Heart left ventricle (tissue), 16 donors: ENCODE measurements around the gene INHBC. TPM values are rescaled to one million over a fixed set of nuclear protein-coding genes. Genes with fewer than 3 reads are reported as not detected.

Experiments
- ATAC-seq, 4 donors: fragments of 200-7000 bp; cut with Tn5 transposase; one replicate each; pipeline ENCODE4 v1.9.1; 2020 to 2022; ENCODE audit warnings: moderate library complexity in 4 of 4, mild to moderate bottlenecking in 3 of 4, moderate number of reproducible peaks in 1 of 4
- DNase-seq, 5 donors: peaks; one replicate each; pipeline ENCODE4 v3.0.0-alpha.2; 2020
- H3K27ac ChIP-seq, 12 donors: fragments of 200-600 bp; sonication (generic) in 4 of 12; one replicate each; pipeline versions ENCODE4 v1.5.0 to v1.8.0; 2016 to 2022; ENCODE audit warnings: mild to moderate bottlenecking in 2 of 12
- H3K27me3 ChIP-seq, 9 donors: fragments of 200-600 bp; sonication (generic) in 2 of 9; one replicate each; pipeline versions ENCODE4 v1.5.1 to v1.8.0; 2016 to 2022; ENCODE audit warnings: mild to moderate bottlenecking in 3 of 9
- H3K36me3 ChIP-seq, 9 donors: fragments of 200-600 bp; sonication (generic) in 2 of 9; one replicate each; pipeline versions ENCODE4 v1.5.0 to v1.8.0; 2018 to 2022; ENCODE audit warnings: mild to moderate bottlenecking in 2 of 9
- H3K4me1 ChIP-seq, 12 donors: fragments of 200-600 bp; sonication (generic) in 4 of 12; one replicate each; pipeline versions ENCODE4 v1.5.0 to v1.8.0; 2016 to 2022; ENCODE audit warnings: mild to moderate bottlenecking in 3 of 12
- H3K4me3 ChIP-seq, 12 donors: fragments of 200-600 bp; sonication (generic) in 4 of 12; one replicate each; pipeline versions ENCODE4 v1.5.0 to v1.8.0; 2017 to 2022; ENCODE audit warnings: mild to moderate bottlenecking in 9 of 12, moderate library complexity in 4 of 12
- H3K9me3 ChIP-seq, 12 donors: fragments of 200-600 bp; sonication (generic) in 4 of 12; one replicate each; pipeline versions ENCODE4 v1.5.0 to v1.8.0; 2016 to 2022; ENCODE audit warnings: mild to moderate bottlenecking in 1 of 12
- CTCF ChIP-seq, 12 donors: fragments of 200-600 bp; sonication (generic) in 4 of 12; IDR thresholded peaks; one replicate each; pipeline versions ENCODE4 v1.5.0 to v1.8.0; 2018 to 2022; ENCODE audit warnings: antibody characterized with exemption in 12 of 12, mild to moderate bottlenecking in 5 of 12
- POLR2A ChIP-seq, 2 donors: fragments of 450-650 bp; IDR thresholded peaks; one replicate each; pipeline ENCODE4 v1.6.1; 2017; ENCODE audit warnings: antibody characterized with exemption in 2 of 2, mild to moderate bottlenecking in 2 of 2, moderate library complexity in 2 of 2
- WGBS, 4 donors: extraction: QIAGEN DNeasy Blood & Tissue Kit in 2 of 4; methylation state at CpG; one replicate each; pipeline versions ENCODE4 v1.1.5 to v1.1.7; 2013 to 2018; 5-methylcytosine and 5-hydroxymethylcytosine counted together
- intact Hi-C, 10 donors: fragments of 100-400 bp; cut with DNase I; formaldehyde crosslinking; loops; one replicate each; pipeline versions ENCODE4 v1.11.1 to v1.14.2; 2022
- polyA plus RNA-seq, 2 donors: library from polyadenylated mRNA; stranded (reverse); fragments of 200-250 nt; gene quantifications; one replicate each; pipeline ENCODE4 v1.2.3, GENCODE V29; 2013
- total RNA-seq, 9 donors: library from RNA; depleted of rRNA in 2 of 9; stranded (reverse); fragments of >200 nt in 2 of 9; fragmentation: NEBNext Ultra II Directional in 3 of 9; extraction: Animal tissue kit (Norgen Biotek cat#: 25700) in 3 of 9; gene quantifications; one replicate each; pipeline versions ENCODE4 v1.1.0 to v1.2.4, GENCODE V29; 2016 to 2023
- donor health status: ischemic (EF 13 %, LVEDD 7.1; RV severe dilation, severe dysfunction).
- donor health status: healthy with polysubstance abuse.
- donor health status: DM: no; HTN: yes; CAD: no.
- donor health status: DM: no; HTN: no; CAD: no.
- donor health status: ischemic (EF 25% LVEDD 6.9; RV normal size, moderate dysfunction).
- donor health status: ischemic (EF 25% LVEDD 5.7; RV mildly dilated, moderate dysfunction).
- donor health status: healthy.
- donor health status: DM: yes; HTN: yes; CAD: no.
- donor health status: ischemic (EF 35%, LVEDD 5.7; RV mildly dilated, moderate dysfunction).
- donor health status: nonischemic (EF 11% LVEDD 7.7; RV severe dilation, severe dysfunction).
- donor health status: DM: yes; HTN: yes; CAD: no.
- donor health status: PGD.
- donor health status: ischemic (EF 29% LVEDD 5.4; RV normal size, mild dysfunction).
- donor health status: nonischemic (EF 23%, LVEDD 6.1; RV moderate dilation, normal function).

Gene INHBC
- total and polyA plus RNA-seq, 11 donors = 0.03 to 0.27 TPM; not detected in 9

DNA sequence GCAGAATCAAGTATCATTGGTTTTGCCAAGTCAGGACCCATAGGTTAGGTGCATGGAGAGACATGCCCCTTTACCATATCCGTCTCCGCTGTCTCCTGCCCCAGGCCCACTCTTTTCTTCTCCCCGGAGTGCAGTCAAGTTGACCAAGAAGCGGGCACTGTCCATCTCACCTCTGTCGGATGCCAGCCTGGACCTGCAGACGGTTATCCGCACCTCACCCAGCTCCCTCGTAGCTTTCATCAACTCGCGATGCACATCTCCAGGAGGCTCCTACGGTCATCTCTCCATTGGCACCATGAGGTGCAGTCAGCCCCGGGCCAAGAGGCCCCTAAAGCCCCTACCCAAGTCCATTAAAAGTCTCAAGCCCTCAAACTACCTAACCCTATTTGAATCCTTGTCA lies 30.0 kb downstream of the INHBC start:
- intact Hi-C loops = loop anchor here in 2 of 10 donors (10.0 kb wide), 1 partner anchor 160 kb away; no protein-coding TSS in a partner anchor
- TF ChIP-seq POLR2A (IDR thresholded peaks at IDR 0.05) (no peak), CTCF (IDR thresholded peaks at IDR 0.05) (no peak)
- H3K4me3 ChIP-seq = no peak overlapping the region
- H3K36me3 ChIP-seq = peaks cover 0 to 14% (median 0%) of the 10 kb centered on the region in 9 donors
- peaks cover 0 to 12% (median 0%) of the 10 kb centered on the region in 9 donors for H3K27me3 ChIP-seq
- H3K4me1 ChIP-seq = peaks cover 0 to 34% (median 19%) of the 10 kb centered on the region in 12 donors
- no peak overlapping the region for H3K27ac ChIP-seq
- H3K9me3 ChIP-seq = no peaks in the 10 kb centered on the region
- 93 to 96% (median 94%) methylated on average over 12 of the region's 12 CpGs for WGBS, 4 donors
- ATAC-seq (no peak), DNase-seq (no peak)

GRCh38 chr12:57465030-57465746 lies 30.6 kb downstream of the INHBC start:
- intact Hi-C loops = loop anchor here in 2 of 10 donors (10.0 kb wide), 1 partner anchor 160 kb away; no protein-coding TSS in a partner anchor
- DNase-seq (no peak), ATAC-seq (no peak)
- Histone ChIP-seq H3K36me3 (peaks cover 0 to 20% (median 0%) of the 10 kb centered on the region in 9 donors), H3K27ac (no peak overlapping the region), H3K9me3 (no peaks in the 10 kb centered on the region), H3K4me3 (no peak overlapping the region), H3K27me3 (peaks cover 0 to 17% (median 0%) of the 10 kb centered on the region in 9 donors), H3K4me1 (peaks cover 0 to 28% (median 16%) of the 10 kb centered on the region in 12 donors)
- TF ChIP-seq POLR2A (IDR thresholded peaks at IDR 0.05) = no peak
- TF ChIP-seq CTCF (IDR thresholded peaks at IDR 0.05) = no peak
- 78 to 92% (median 84%) methylated on average over 6 of the region's 6 CpGs for WGBS, 4 donors

DNA sequence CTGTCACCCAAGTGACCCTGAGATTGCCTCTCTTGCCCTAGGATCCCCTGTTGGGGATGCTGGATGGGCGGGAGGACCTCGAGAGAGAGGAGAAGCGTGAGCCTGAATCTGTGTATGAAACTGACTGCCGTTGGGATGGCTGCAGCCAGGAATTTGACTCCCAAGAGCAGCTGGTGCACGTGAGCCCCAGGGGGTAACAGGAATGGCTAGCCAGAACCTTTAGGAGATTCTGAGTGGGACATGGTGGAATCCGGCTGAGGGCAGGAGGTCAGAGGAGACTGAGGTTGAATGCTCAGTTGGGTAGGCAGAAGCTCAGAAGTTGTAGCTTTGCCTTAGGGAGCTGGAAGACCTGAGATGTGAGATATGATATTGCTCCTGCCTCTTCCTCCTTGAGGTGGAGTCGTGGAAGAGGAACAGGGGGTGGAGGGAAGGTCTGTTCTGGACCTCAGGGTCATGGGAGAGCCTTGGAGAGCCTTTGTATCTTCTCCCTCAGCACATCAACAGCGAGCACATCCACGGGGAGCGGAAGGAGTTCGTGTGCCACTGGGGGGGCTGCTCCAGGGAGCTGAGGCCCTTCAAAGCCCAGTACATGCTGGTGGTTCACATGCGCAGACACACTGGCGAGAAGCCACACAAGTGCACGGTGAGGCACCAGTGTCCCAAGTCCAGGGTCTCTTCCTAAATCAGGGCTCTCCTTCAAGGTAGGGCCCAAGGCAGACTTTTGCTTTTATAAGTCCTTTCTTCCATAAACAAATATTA lies 31.3 kb downstream of the INHBC start:
- Histone ChIP-seq H3K27me3 (peaks cover 0 to 17% (median 1%) of the 10 kb centered on the region in 9 donors), H3K36me3 (peaks cover 0 to 28% (median 0%) of the 10 kb centered on the region in 9 donors), H3K4me3 (no peak overlapping the region), H3K4me1 (peaks cover 0 to 21% (median 10%) of the 10 kb centered on the region in 12 donors), H3K9me3 (no peaks in the 10 kb centered on the region), H3K27ac (no peak overlapping the region)
- ATAC-seq (no peak), DNase-seq (no peak)
- intact Hi-C loops = loop anchor here in 2 of 10 donors (10.0 kb wide), 1 partner anchor 159 kb away; no protein-coding TSS in a partner anchor
- WGBS, 4 donors = 74 to 76% (median 74%) methylated on average over 14 of the region's 14 CpGs
- no peak for TF ChIP-seq CTCF (IDR thresholded peaks at IDR 0.05)
- TF ChIP-seq POLR2A (IDR thresholded peaks at IDR 0.05) = no peak
